K562 (cell line): Measurements from ENCODE around the gene DVL2. TPM values are rescaled to one million over a fixed set of nuclear protein-coding genes. Genes with fewer than 3 reads are reported as not detected.

ENCODE experiments used
- ATAC-seq: fragments of 200-7000 bp; cut with Tn5 transposase; 3 replicates; pipeline ENCODE4 v1.9.1; 2020; ENCODE audit warnings: moderate library complexity
- BruUV-seq: library from RNA; stranded (reverse); fragments of 400-500 nt; replicated peaks from 2 replicates; lab custom pipeline; 2021; lab: Mats Ljungman, UMichigan
- CTCF ChIA-PET: fragments of 300-600 bp; formaldehyde crosslinking; extraction: SDS; loops from one replicate; lab custom pipeline; 2021; ENCODE audit warnings: low intra/inter-chr PET ratio; lab: Yijun Ruan, JAX
- POLR2A ChIA-PET: fragments of 300-600, 350-650 bp; sonication (Branson Sonifier 250); formaldehyde crosslinking; extraction: SDS; loops from one replicate; lab custom pipeline; 2021; ENCODE audit warnings: antibody characterized with exemption, inconsistent platforms; lab: Yijun Ruan, JAX
- DNase-seq, 4 experiments: peaks; one replicate each; pipeline versions ENCODE4 v3.0.0 to v3.0.0-alpha.2; 2011 to 2018; ENCODE audit warnings: low spot score in 3 of 4, mixed read lengths in 3 of 4; ENCODE audit errors: extremely low read depth in 1 of 4
- FAIRE-seq: peaks from 2 replicates; lab custom pipeline; 2011; peaks lifted over from hg19 to GRCh38; lab: Jason Lieb, UNC
- H2AFZ ChIP-seq: 2 replicates; pipeline ENCODE4 v1.6.0; 2011; ENCODE audit warnings: low read depth, low read length, control low read depth, inconsistent platforms
- H3K27ac ChIP-seq: fragments of 200-600 bp; 3 replicates; pipeline ENCODE4 v1.8.0; 2011; ENCODE audit warnings: low read depth, mild to moderate bottlenecking, control low read depth, inconsistent platforms, low read length, moderate library complexity, mixed read lengths; ENCODE audit errors: extremely low read depth
- H3K27me3 ChIP-seq, 2 experiments: fragments of 300-600 bp in 1 of 2; 2 replicates in 1 of 2; 3 replicates in 1 of 2; pipeline versions ENCODE4 v1.6.0 to v1.8.0; 2011; ENCODE audit warnings: inconsistent platforms in 2 of 2, low read length in 2 of 2, mild to moderate bottlenecking in 1 of 2, mixed read lengths in 1 of 2, moderate library complexity in 1 of 2; ENCODE audit not compliant: control insufficient read depth in 2 of 2, insufficient read depth in 2 of 2
- H3K36me3 ChIP-seq: fragments of 300-600 bp; 3 replicates; pipeline ENCODE4 v1.8.0; 2011; ENCODE audit warnings: mild to moderate bottlenecking, low read length, inconsistent platforms; ENCODE audit not compliant: control insufficient read depth, insufficient read depth
- H3K4me1 ChIP-seq, 2 experiments: fragments of 200-600 bp in 1 of 2; replicated peaks in 1 of 2; 2 replicates in 1 of 2; 3 replicates in 1 of 2; pipeline versions ENCODE4 v1.5.1 to v1.8.0; 2011; ENCODE audit warnings: inconsistent platforms in 2 of 2, low read length in 2 of 2, mild to moderate bottlenecking in 1 of 2, mixed read lengths in 1 of 2, moderate library complexity in 1 of 2; ENCODE audit not compliant: control insufficient read depth in 2 of 2, insufficient read depth in 2 of 2
- H3K4me2 ChIP-seq: 2 replicates; pipeline ENCODE4 v1.6.1; 2011; ENCODE audit warnings: low read length, control low read depth, inconsistent platforms, mixed read lengths; ENCODE audit not compliant: insufficient read depth
- H3K4me3 ChIP-seq: fragments of 200-600 bp; sonication (generic), shearing (Covaris generic); 2 replicates; pipeline ENCODE4 v1.5.1; 2016; ENCODE audit warnings: control low read depth, inconsistent platforms
- H3K79me2 ChIP-seq: fragments of 200-600 bp; 3 replicates; pipeline ENCODE4 v1.8.0; 2011; ENCODE audit warnings: low read length, inconsistent platforms; ENCODE audit not compliant: control insufficient read depth, insufficient read depth
- H3K9ac ChIP-seq, 2 experiments: 2 replicates each; pipeline versions ENCODE4 v1.6.0 to v1.6.1; 2011; ENCODE audit warnings: low read depth in 2 of 2, low read length in 2 of 2, control low read depth in 1 of 2, inconsistent platforms in 1 of 2, mild to moderate bottlenecking in 1 of 2, mixed read lengths in 1 of 2; ENCODE audit not compliant: insufficient read depth in 1 of 2
- H3K9me1 ChIP-seq: one replicate; pipeline ENCODE4 v1.6.0; 2011; ENCODE audit warnings: inconsistent platforms, mild to moderate bottlenecking, low read length, moderate library complexity; ENCODE audit not compliant: control insufficient read depth, insufficient read depth
- H3K9me3 ChIP-seq: replicated peaks from 2 replicates; pipeline ENCODE4 v1.5.1; 2011; ENCODE audit warnings: low read depth, low read length, inconsistent platforms; ENCODE audit not compliant: control insufficient read depth, insufficient read depth
- H4K20me1 ChIP-seq: replicated peaks from 2 replicates; pipeline ENCODE4 v1.6.1; 2011; ENCODE audit warnings: low read length, inconsistent platforms, mixed read lengths; ENCODE audit not compliant: control insufficient read depth, insufficient read depth
- ATF1 ChIP-seq, 2 experiments: fragments of 450-650 bp in 1 of 2; IDR thresholded peaks; 2 replicates each; pipeline ENCODE4 v1.6.1; 2016; ENCODE audit warnings: missing compliant biosample characterization in 1 of 2, missing genetic modification characterization in 1 of 2
- E4F1 ChIP-seq: fragments of 250-450 bp; sonication (Bioruptor Pico); IDR thresholded peaks from 2 replicates; pipeline ENCODE4 v1.5.0; 2021; ENCODE audit warnings: mild to moderate bottlenecking, borderline replicate concordance
- FOXO4 ChIP-seq: fragments of 450-650 bp; formaldehyde crosslinking; IDR thresholded peaks from 2 replicates; pipeline ENCODE4 v1.4.0; 2020; ENCODE audit warnings: mild to moderate bottlenecking, moderate library complexity
- ILF3 ChIP-seq: fragments of 450-650 bp; IDR thresholded peaks from 2 replicates; pipeline ENCODE4 v1.6.1; 2018; ENCODE audit warnings: antibody characterized with exemption, mild to moderate bottlenecking, moderate library complexity, borderline replicate concordance
- MTA1 ChIP-seq: fragments of 450-650 bp; IDR thresholded peaks from 2 replicates; pipeline ENCODE4 v1.6.1; 2017; ENCODE audit warnings: borderline replicate concordance
- PRDM10 ChIP-seq: fragments of 450-650 bp; IDR thresholded peaks from 2 replicates; pipeline ENCODE4 v1.6.1; 2018; ENCODE audit not compliant: partially characterized antibody
- RFX1 ChIP-seq: fragments of 450-650 bp; IDR thresholded peaks from 2 replicates; pipeline ENCODE4 v1.6.1; 2016; ENCODE audit warnings: mild to moderate bottlenecking, moderate library complexity
- SIN3B ChIP-seq: fragments of 450-650 bp; IDR thresholded peaks from 2 replicates; pipeline ENCODE4 v1.6.1; 2017; ENCODE audit warnings: low read depth, mild to moderate bottlenecking, moderate library complexity
- TAF1 ChIP-seq: IDR thresholded peaks from 2 replicates; pipeline ENCODE4 v1.6.1; 2011; ENCODE audit warnings: mild to moderate bottlenecking, low read length, moderate library complexity; ENCODE audit not compliant: insufficient read depth, control insufficient read depth, severe bottlenecking; ENCODE audit errors: extremely low read depth
- THRA ChIP-seq: fragments of 450-650 bp; IDR thresholded peaks from 2 replicates; pipeline ENCODE4 v1.6.1; 2017; ENCODE audit warnings: mild to moderate bottlenecking, moderate library complexity
- ZFX ChIP-seq: sonication (generic); formaldehyde crosslinking; IDR thresholded peaks from 2 replicates; pipeline ENCODE4 v1.8.0; 2022; ENCODE audit warnings: mild to moderate bottlenecking, missing genetic modification reagents, moderate library complexity
- whole genome bisulfite sequencing: fragments of 100-300 bp; shearing (Covaris generic); methylation state at CpG from one replicate; pipeline ENCODE4 v1.1.6; 2016; ENCODE audit warnings: low coverage, mixed read lengths; ENCODE audit not compliant: insufficient coverage; ENCODE audit errors: missing lambda C conversion rate; 5-methylcytosine and 5-hydroxymethylcytosine counted together
- in situ Hi-C: fragments of 300-500 bp; cut with MboI; formaldehyde crosslinking; loops from 4 replicates; pipeline ENCODE4 v1.15.0; 2018; ENCODE audit warnings: inconsistent platforms, mixed read lengths
- intact Hi-C: fragments of 100-400 bp; cut with micrococcal nuclease; formaldehyde crosslinking; loops from 2 replicates; pipeline ENCODE4 v1.14.2; 2022
- polyA plus RNA-seq, 8 experiments: library from polyadenylated mRNA; depleted of rRNA in 4 of 8; stranded (reverse) in 5 of 8; unstranded in 3 of 8; fragments of >200 nt; fragmentation: Nextera tagmentation in 2 of 8; fragmentation: Illumina TruSeq in 1 of 8; extraction: Ambion mirVana in 2 of 8; extraction: Trizol in 1 of 8; gene quantifications; 2 replicates each; pipeline versions ENCODE4 v1.2.1 to v1.2.3, GENCODE V29; 2011 to 2014; ENCODE audit warnings: inconsistent platforms in 1 of 8, missing spikeins in 1 of 8
- total RNA-seq, 7 experiments: library from RNA; depleted of rRNA in 6 of 7; stranded (reverse); fragments of >200 nt in 6 of 7; fragmentation: Illumina TruSeq in 2 of 7; extraction: Trizol in 2 of 7; gene quantifications; 2 replicates each; pipeline versions ENCODE4 v1.2.1 to v1.2.3, GENCODE V29; 2011 to 2021; ENCODE audit warnings: low replicate concordance in 1 of 7

Gene DVL2
- total and polyA plus RNA-seq, 9 of the 15 experiments (the other 6 are each of a cell fraction or from before 2014, with no cell fraction given): 1.3 to 49.5 (median 24.3) TPM

GRCh38 chr17:7177954-7178477 is 56.3 kb downstream of the DVL2 start:
- Histone ChIP-seq H3K9me3 (0 out of 2 replicates have a peak, but pooled peaks cover 3% of the 10 kb centered on the region), H3K27me3 (peaks cover 0 to 14% of the 10 kb centered on the region in 2 experiments; a peak in 2 of 5 replicates), H3K9me1 (no peaks in the 10 kb centered on the region), H3K79me2 (no peaks in the 10 kb centered on the region), H4K20me1 (no peaks in the 10 kb centered on the region), H2AFZ (peak overlapping the region; percentile 92), H3K36me3 (no peaks in the 10 kb centered on the region), H3K4me2 (peak overlapping the region; percentile 88), H3K9ac (peak overlapping the region; percentile 40 to 53; a peak in 3 of 4 replicates), H3K4me3 (peak overlapping the region; percentile 36), H3K4me1 (peaks cover 3 to 26% of the 10 kb centered on the region in 2 experiments; a peak in 3 of 5 replicates), H3K27ac (no peak overlapping the region; the same call in 2 of the 3 replicates)
- ChIA-PET CTCF (interaction anchor here (0.6 to 2.2 kb wide), 3 partner anchors 130 to 264 kb away, joined by 3 to 11 read pairs (median 4); no protein-coding TSS in a partner anchor), POLR2A (interaction anchor here (0.8 kb wide), 1 partner anchor 11 kb away, joined by 3 read pairs; no protein-coding TSS in a partner anchor)
- 5% methylated on average over 11 of the region's 18 CpGs for WGBS
- peak in 3 of 4 experiments; percentile 28 to 40 (median 34) for DNase-seq
- BruUV-seq: no TSS peak
- in situ Hi-C loops (no loop called here), intact Hi-C loops (loop anchor here (1.0 kb wide), 1 partner anchor 126 kb away; no protein-coding TSS in a partner anchor)
- ATAC-seq: peak; percentile 56
- no peak for FAIRE-seq
- TF ChIP-seq PRDM10: no peak
- TF ChIP-seq MTA1: peak; percentile 53; the same call in 1 of the 2 replicates
- no peak for TF ChIP-seq THRA
- no peak for TF ChIP-seq ILF3
- 0 out of 2 replicates have a peak, but pooled peaks have one; percentile 17 for TF ChIP-seq ZFX (CRISPR knock-in tag)
- no peak for TF ChIP-seq FOXO4 (CRISPR knock-in tag)
- TF ChIP-seq ATF1 (CRISPR knock-in tag; IDR thresholded peaks at IDR 0.05): no peak
- TF ChIP-seq ATF1 (tag; IDR thresholded peaks at IDR 0.05): peak; percentile 76
- TF ChIP-seq SIN3B: no peak; the same call in 1 of the 2 replicates
- no peak for TF ChIP-seq TAF1
- no peak for TF ChIP-seq E4F1 (CRISPR knock-in tag)
- no peak for TF ChIP-seq RFX1
